Adipose tissue (tissue), 3 donors: Measurements from ENCODE around the gene CA11. TPM values are rescaled to one million over a fixed set of nuclear protein-coding genes. Genes with fewer than 3 reads are reported as not detected.

Experiments used
- H3K27ac ChIP-seq: one replicate; pipeline ENCODE4 v1.5.1; 2013; ENCODE audit warnings: low read depth, low read length
- WGBS, 3 donors: extraction: QIAGEN DNeasy Blood & Tissue Kit; methylation state at CpG; one replicate each; pipeline ENCODE4 v1.1.7; 2013; 5-methylcytosine and 5-hydroxymethylcytosine counted together
- polyA plus RNA-seq, 3 donors: library from polyadenylated mRNA; stranded (reverse); fragments of 200-250 nt; gene quantifications; one replicate each; pipeline ENCODE4 v1.2.3, GENCODE V29; 2013
- donor health status: healthy with polysubstance abuse.
- donor health status: Bipolar disorder and iron deficiency.
- donor health status: healthy.

CA11 gene
- polyA plus RNA-seq, 3 donors: 2.6 to 21.3 (median 2.7) TPM

DNA sequence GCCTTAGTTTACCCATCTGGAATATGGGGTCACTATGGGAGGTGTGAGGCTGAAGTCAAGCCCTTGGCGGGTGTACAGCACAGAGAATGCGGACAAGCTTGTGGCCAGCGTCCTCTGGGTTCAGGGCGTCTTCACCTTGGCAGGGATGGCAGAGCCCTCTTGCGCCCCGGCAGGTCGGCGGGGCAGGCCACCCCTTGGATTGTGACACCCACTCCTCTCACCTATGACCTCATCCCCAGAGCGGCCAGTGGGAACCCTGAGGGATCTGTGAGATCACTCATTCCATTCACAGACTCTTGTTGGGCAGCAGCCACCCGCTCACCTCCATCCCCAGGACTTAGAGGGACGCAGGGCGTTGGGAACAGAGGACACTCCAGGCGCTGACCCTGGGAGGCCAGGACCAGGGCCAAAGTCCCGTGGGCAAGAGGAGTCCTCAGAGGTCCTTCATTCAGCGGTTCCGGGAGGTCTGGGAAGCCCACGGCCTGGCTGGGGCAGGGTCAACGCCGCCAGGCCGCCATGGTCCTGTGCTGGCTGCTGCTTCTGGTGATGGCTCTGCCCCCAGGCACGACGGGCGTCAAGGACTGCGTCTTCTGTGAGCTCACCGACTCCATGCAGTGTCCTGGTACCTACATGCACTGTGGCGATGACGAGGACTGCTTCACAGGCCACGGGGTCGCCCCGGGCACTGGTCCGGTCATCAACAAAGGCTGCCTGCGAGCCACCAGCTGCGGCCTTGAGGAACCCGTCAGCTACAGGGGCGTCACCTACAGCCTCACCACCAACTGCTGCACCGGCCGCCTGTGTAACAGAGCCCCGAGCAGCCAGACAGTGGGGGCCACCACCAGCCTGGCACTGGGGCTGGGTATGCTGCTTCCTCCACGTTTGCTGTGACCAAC, 39.3 kb downstream of the CA11 start, which contains the start of gene SPACA4:
Gene SPACA4, plus strand, starts transcription at position 280 of the 896 bp plus-strand sequence. Its CDS starts 237 bp downstream, at position 517.
- 81 to 94% (median 89%) methylated on average over 39 of the region's 39 CpGs for WGBS, 3 donors
- no peak within 1 kb of the TSS for H3K27ac ChIP-seq

- WGBS, 3 donors: 92 to 93% (median 92%) methylated on average over 9 of the region's 9 CpGs
Measured at GRCh38 chr19:48603850-48604249, 42.1 kb downstream of the CA11 start.

DNA sequence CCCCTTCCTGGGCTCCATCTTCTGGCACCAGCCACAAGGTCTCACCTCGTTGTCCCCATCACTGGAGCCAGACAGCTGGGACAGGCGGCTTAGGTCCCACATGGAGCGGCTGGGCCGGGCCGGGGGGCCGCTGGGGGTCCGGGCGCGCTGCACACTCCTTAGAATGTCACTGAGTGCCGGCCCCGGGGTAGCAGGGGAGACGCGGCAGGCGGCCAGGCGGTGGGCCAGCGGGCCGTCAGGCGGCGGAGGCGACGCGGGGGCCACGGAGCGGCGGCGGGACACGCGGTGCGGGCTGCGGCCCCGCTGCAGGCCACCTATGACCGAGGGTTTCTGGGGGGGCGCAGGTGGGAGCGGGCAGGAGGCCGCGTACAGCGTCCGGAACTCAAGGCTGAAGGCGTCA, 42.5 kb downstream of the CA11 start:
- 91 to 95% (median 92%) methylated on average over 33 to 39 of the region's 39 CpGs for WGBS, 3 donors
- H3K27ac ChIP-seq: no peak overlapping the region

More at GRCh38 chr19:48603850-48604249, 42.1 kb downstream of the CA11 start:
- no peak overlapping the region for H3K27ac ChIP-seq

GRCh38 chr19:48603001-48603400, 43.0 kb downstream of the CA11 start:
- 75 to 87% (median 80%) methylated on average over 9 of the region's 9 CpGs for WGBS, 3 donors

DNA sequence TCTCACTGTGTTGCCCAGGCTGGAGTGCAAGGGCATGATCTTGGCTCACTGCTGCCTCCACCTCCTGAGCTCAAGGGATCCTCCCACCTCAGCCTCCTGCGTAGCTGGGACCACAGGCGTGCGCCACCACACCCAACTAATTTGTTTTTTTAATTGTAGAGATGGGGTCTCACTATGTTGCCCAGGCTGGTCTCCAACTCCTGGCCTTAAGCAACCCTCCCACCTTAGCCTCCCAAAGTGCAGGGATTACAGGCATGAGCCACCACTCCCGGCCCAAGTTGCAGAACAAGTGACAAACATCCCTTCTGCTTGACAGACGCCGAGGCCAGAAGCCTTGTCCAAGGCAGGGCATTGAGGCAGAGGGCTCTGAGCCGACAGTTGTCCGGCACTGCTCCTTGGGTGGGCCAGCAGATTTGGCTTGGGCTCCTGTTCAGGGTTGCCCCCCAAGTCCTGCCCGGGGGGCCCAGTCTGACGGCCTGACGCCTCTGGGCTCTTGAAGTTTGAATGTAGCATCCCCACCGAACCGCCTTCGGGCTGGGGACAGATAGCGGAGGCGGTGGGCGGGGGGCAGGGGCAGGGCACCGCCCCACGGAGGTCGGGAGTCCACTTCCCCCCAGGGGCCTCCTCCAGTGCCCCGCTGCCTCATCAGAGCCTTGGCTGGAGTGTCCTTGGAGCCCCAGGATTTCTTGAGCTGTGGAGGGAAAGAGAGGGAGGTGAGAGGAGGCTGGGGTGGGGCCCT, 45.1 kb downstream of the CA11 start:
- 84 to 88% (median 85%) methylated on average over 21 of the region's 21 CpGs for WGBS, 3 donors
- H3K27ac ChIP-seq: no peak overlapping the region

More at GRCh38 chr19:48603001-48603400, 43.0 kb downstream of the CA11 start:
- no peak overlapping the region for H3K27ac ChIP-seq

DNA sequence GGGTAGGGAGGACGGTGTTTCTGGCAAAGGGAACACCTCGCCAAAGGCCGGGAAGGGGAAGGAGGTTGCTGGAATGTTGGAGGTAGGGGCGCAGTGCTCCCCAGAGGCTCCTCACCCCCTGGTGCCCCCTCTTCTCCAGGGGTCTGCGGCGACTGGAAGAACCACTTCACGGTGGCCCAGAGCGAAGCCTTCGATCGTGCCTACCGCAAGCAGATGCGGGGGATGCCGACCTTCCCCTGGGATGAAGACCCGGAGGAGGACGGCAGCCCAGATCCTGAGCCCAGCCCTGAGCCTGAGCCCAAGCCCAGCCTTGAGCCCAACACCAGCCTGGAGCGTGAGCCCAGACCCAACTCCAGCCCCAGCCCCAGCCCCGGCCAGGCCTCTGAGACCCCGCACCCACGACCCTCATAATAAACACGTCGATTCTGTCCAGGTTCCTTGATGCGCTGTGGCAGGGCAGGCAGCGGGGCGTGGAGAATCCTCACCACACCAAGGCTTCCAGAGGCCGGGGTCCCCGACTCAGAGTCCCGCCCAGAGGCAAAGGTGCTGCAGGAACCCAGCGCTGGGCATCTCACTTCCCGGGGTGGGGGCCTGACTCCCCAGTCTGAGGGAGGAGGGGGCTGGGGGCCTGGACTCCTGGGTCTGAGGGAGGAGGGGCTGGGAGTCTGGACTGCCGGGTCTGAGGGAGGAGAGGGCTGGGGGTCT, 46.8 kb downstream of the CA11 start:
- 58 to 70% (median 68%) methylated on average over 25 to 30 of the region's 30 CpGs for WGBS, 3 donors

DNA sequence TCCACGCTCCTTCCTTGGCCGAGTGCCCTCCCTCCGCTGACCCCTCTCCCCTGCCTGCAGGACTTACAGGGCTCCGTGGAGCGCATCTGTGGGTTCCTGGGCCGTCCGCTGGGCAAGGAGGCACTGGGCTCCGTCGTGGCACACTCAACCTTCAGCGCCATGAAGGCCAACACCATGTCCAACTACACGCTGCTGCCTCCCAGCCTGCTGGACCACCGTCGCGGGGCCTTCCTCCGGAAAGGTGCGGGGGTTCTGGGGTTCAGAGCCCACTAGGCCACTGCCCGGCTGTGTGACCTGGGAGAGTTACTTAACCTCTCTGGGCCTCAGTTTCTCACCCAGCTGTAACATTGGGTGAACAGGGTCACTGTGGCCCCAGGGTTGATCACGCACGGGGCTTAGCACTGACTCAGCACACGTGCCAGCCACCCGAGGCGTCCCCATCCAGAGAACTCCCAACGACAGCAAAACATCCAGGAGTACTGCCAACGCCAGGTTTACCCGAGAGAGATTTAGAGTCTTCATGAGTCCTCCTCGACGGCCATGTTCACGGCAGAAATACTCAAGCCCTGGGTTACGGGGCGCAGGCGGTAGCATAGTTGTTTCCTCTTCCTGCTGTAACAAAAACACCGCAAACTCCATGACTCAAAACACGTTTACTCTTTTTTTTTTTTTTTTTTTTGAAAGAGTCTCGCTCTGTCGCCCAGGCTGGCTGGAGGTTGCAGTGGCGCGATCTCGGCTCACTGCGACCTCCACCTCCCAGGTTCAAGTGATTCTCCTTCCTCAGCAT, 49.1 kb downstream of the CA11 start:
- 72 to 76% (median 74%) methylated on average over 39 of the region's 39 CpGs for WGBS, 3 donors
- H3K27ac ChIP-seq: no peak overlapping the region

More for the DNA sequence above, 46.8 kb downstream of the CA11 start:
- no peak overlapping the region for H3K27ac ChIP-seq

GRCh38 chr19:48596237-48596636, 49.8 kb downstream of the CA11 start:
- 78 to 91% (median 90%) methylated on average over 3 to 4 of the region's 4 CpGs for WGBS, 3 donors
- H3K27ac ChIP-seq: no peak overlapping the region

DNA sequence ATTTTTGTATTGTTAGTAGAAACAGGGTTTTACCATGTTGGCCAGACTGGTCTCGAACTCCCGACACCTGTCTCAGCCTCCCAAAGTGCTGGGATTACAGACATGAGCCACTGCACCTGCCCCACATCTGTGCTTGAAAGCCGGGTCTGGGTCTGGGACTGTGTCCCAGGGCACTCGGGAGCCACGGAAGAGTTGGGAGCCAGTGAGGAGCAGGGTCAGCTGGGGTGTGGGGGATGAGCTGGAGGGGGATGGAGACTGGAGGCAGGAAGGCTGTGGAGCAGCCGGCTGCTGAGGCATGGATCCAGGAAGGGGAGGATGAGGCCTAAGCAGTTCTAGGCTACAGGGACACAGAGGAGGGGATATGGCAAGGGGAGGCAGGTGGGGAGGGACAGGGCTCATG, 50.2 kb downstream of the CA11 start:
- WGBS, 3 donors: 68 to 73% (median 72%) methylated on average over 6 of the region's 6 CpGs

GRCh38 chr19:48595171-48595570, 50.8 kb downstream of the CA11 start:
- WGBS, 3 donors: 86 to 91% (median 88%) methylated on average over 9 of the region's 9 CpGs
- no peak overlapping the region for H3K27ac ChIP-seq

More for the DNA sequence above, 50.2 kb downstream of the CA11 start:
- H3K27ac ChIP-seq: no peak overlapping the region

- H3K27ac ChIP-seq: no peak overlapping the region
- WGBS, 3 donors: 80 to 87% (median 81%) methylated on average over 5 of the region's 5 CpGs
Measured at GRCh38 chr19:48591021-48591420, 55.0 kb downstream of the CA11 start.

- H3K27ac ChIP-seq: no peak overlapping the region
Measured at GRCh38 chr19:48588670-48589401, 57.2 kb downstream of the CA11 start.

More at GRCh38 chr19:48588670-48589401, 57.2 kb downstream of the CA11 start:
- 3 to 4% (median 4%) methylated on average over 35 to 36 of the region's 36 CpGs for WGBS, 3 donors

Other genes with a start within 250 kb of the CA11 start
- gene GRWD1, start 200.2 kb downstream of the CA11 start, polyA plus RNA-seq: 10 to 100 TPM in 2 of 3 donors, 1 to 10 TPM in 1; 7.5 to 29.5 (median 12.7) TPM
- gene KCNJ14, start 190.6 kb downstream of the CA11 start, polyA plus RNA-seq: under 1 TPM; 0.11 to 0.58 (median 0.17) TPM
- 10 to 100 TPM; 36.5 to 50.2 (median 40.7) TPM for gene CYTH2, start 176.8 kb downstream of the CA11 start, polyA plus RNA-seq
- 1 to 10 TPM in 1 of 3 donors, under 1 TPM in 2; 0.22 to 1.6 (median 0.22) TPM for gene LMTK3, start 134.4 kb downstream of the CA11 start, polyA plus RNA-seq
- gene SULT2B1, start 94.0 kb downstream of the CA11 start, polyA plus RNA-seq: under 1 TPM; 0.20 to 0.90 (median 0.45) TPM
- not detected for gene SPACA4, start 39.4 kb downstream of the CA11 start, polyA plus RNA-seq
- 1 to 10 TPM in 2 of 3 donors, under 1 TPM in 1; 0.56 to 4.2 (median 1.3) TPM for gene FAM83E, start 31.1 kb downstream of the CA11 start, polyA plus RNA-seq
- gene RPL18, start 27.0 kb downstream of the CA11 start, polyA plus RNA-seq: 1,000 to 10,000 TPM; 2,059 to 2,549 (median 2,360) TPM
- 10 to 100 TPM in 2 of 3 donors, 1 to 10 TPM in 1; 8.4 to 17.8 (median 17.7) TPM for gene SPHK2, start 26.7 kb downstream of the CA11 start, polyA plus RNA-seq
- 10 to 100 TPM in 1 of 3 donors, 1 to 10 TPM in 2; 2.9 to 10.9 (median 8.1) TPM for gene DBP, start 8.8 kb downstream of the CA11 start, polyA plus RNA-seq
- gene NTN5, start 26.8 kb upstream of the CA11 start, polyA plus RNA-seq: under 1 TPM in 2 of 3 donors, not detected in 1; 0.23 to 0.27 TPM
- gene FUT2, start 49.8 kb upstream of the CA11 start, polyA plus RNA-seq: 1 to 10 TPM; 1.5 to 7.1 (median 3.2) TPM
- gene MAMSTR, start 73.5 kb upstream of the CA11 start, polyA plus RNA-seq: 1 to 10 TPM in 2 of 3 donors, under 1 TPM in 1; 0.86 to 2.2 (median 1.3) TPM
- gene RASIP1, start 94.4 kb upstream of the CA11 start, polyA plus RNA-seq: 10 to 100 TPM in 2 of 3 donors, 1 to 10 TPM in 1; 8.9 to 58.3 (median 34.8) TPM
- 1 to 10 TPM in 1 of 3 donors, under 1 TPM in 2; 0.66 to 1.6 (median 0.68) TPM for gene IZUMO1, start 100.7 kb upstream of the CA11 start, polyA plus RNA-seq
- 1 to 10 TPM; 2.7 to 4.8 (median 3.5) TPM for gene FUT1, start 106.5 kb upstream of the CA11 start, polyA plus RNA-seq
- gene FGF21, start 109.3 kb upstream of the CA11 start, polyA plus RNA-seq: not detected
- gene BCAT2, start 164.8 kb upstream of the CA11 start, polyA plus RNA-seq: 10 to 100 TPM; 44.9 to 58.9 (median 47.6) TPM
- gene HSD17B14, start 190.3 kb upstream of the CA11 start, polyA plus RNA-seq: 10 to 100 TPM in 1 of 3 donors, 1 to 10 TPM in 2; 1.9 to 10.7 (median 4.6) TPM
- 100 to 1,000 TPM in 1 of 3 donors, 10 to 100 TPM in 1, 1 to 10 TPM in 1; 7.3 to 127 (median 20.6) TPM for gene PLEKHA4, start 222.4 kb upstream of the CA11 start, polyA plus RNA-seq
- 100 to 1,000 TPM in 2 of 3 donors, 10 to 100 TPM in 1; 18.7 to 240 (median 197) TPM for gene PPP1R15A, start 226.2 kb upstream of the CA11 start, polyA plus RNA-seq